ENCODE measurements around the gene TMEM117. TPM values are rescaled to one million over a fixed set of nuclear protein-coding genes. Genes with fewer than 3 reads are reported as not detected.

TMEM117 gene
- total RNA-seq, 4 donors from 2014 or later = 13.9 to 34.1 (median 29.1) TPM

GRCh38 chr12:44227616-44228015 is 391.7 kb downstream of the TMEM117 start:
- no peaks in the 10 kb centered on the region for H3K9me3 ChIP-seq
- H3K4me1 ChIP-seq = no peaks in the 10 kb centered on the region
- no peak overlapping the region for H3K27ac ChIP-seq
- TF ChIP-seq EP300 (IDR thresholded peaks at IDR 0.05) (no peak), POLR2A (IDR thresholded peaks at IDR 0.05) (no peak), CTCF (IDR thresholded peaks at IDR 0.05) (no peak), POLR2AphosphoS5 (IDR thresholded peaks at IDR 0.05) (no peak)
- no peak overlapping the region for H3K4me3 ChIP-seq
- no peak for DNase-seq (ENCODE audit: low spot score in 2 of 2)
- no peaks in the 10 kb centered on the region for H3K27me3 ChIP-seq
- WGBS = 64% methylated on average over 2 of the region's 2 CpGs
- no peaks in the 10 kb centered on the region for H3K36me3 ChIP-seq

GRCh38 chr12:44229846-44230245 is 394.0 kb downstream of the TMEM117 start:
- no peak for DNase-seq (ENCODE audit: low spot score in 2 of 2)
- no peak overlapping the region for H3K27ac ChIP-seq
- WGBS = 88% methylated on average over 4 of the region's 4 CpGs
- H3K9me3 ChIP-seq = no peaks in the 10 kb centered on the region
- no peak for TF ChIP-seq EP300 (IDR thresholded peaks at IDR 0.05)
- TF ChIP-seq POLR2A (IDR thresholded peaks at IDR 0.05) = no peak
- TF ChIP-seq CTCF (IDR thresholded peaks at IDR 0.05) = no peak
- no peak for TF ChIP-seq POLR2AphosphoS5 (IDR thresholded peaks at IDR 0.05)
- H3K27me3 ChIP-seq = no peaks in the 10 kb centered on the region
- no peaks in the 10 kb centered on the region for H3K36me3 ChIP-seq
- no peak overlapping the region for H3K4me3 ChIP-seq
- H3K4me1 ChIP-seq = no peaks in the 10 kb centered on the region

- DNase-seq (ENCODE audit: low spot score in 2 of 2) = no peak
- Histone ChIP-seq H3K4me1 (no peaks in the 10 kb centered on the region), H3K4me3 (no peak overlapping the region), H3K9me3 (no peaks in the 10 kb centered on the region), H3K27ac (no peak overlapping the region), H3K27me3 (no peaks in the 10 kb centered on the region), H3K36me3 (no peaks in the 10 kb centered on the region)
- no peak for TF ChIP-seq POLR2A (IDR thresholded peaks at IDR 0.05)
- 97% methylated on average over 1 of the region's 1 CpG for WGBS
Measured at GRCh38 chr12:44235674-44236073, 399.8 kb downstream of the TMEM117 start.

GRCh38 chr12:44240186-44240585 is 404.3 kb downstream of the TMEM117 start:
- Histone ChIP-seq H3K9me3 (no peaks in the 10 kb centered on the region), H3K27ac (no peak overlapping the region), H3K36me3 (no peaks in the 10 kb centered on the region), H3K4me1 (no peaks in the 10 kb centered on the region), H3K4me3 (no peak overlapping the region), H3K27me3 (no peaks in the 10 kb centered on the region)
- WGBS = 70% methylated on average over 2 of the region's 2 CpGs
- no peak for TF ChIP-seq POLR2A (IDR thresholded peaks at IDR 0.05)
- no peak for TF ChIP-seq POLR2AphosphoS5 (IDR thresholded peaks at IDR 0.05)
- DNase-seq (ENCODE audit: low spot score in 2 of 2) = no peak

GRCh38 chr12:44245932-44246331 is 410.1 kb downstream of the TMEM117 start:
- WGBS = 92% methylated on average over 2 of the region's 2 CpGs
- Histone ChIP-seq H3K27me3 (no peaks in the 10 kb centered on the region), H3K4me1 (no peaks in the 10 kb centered on the region)

GRCh38 chr12:44246482-44247105 is 410.7 kb downstream of the TMEM117 start:
- TF ChIP-seq CTCF (IDR thresholded peaks at IDR 0.05) (no peak), POLR2A (IDR thresholded peaks at IDR 0.05) (no peak), EP300 (IDR thresholded peaks at IDR 0.05) (no peak), POLR2AphosphoS5 (IDR thresholded peaks at IDR 0.05) (no peak)
- Histone ChIP-seq H3K27me3 (no peaks in the 10 kb centered on the region), H3K9me3 (no peaks in the 10 kb centered on the region), H3K36me3 (no peaks in the 10 kb centered on the region), H3K4me3 (no peak overlapping the region), H3K4me1 (no peaks in the 10 kb centered on the region), H3K27ac (no peak overlapping the region)
- 42% methylated on average over 3 of the region's 3 CpGs for WGBS
- DNase-seq (ENCODE audit: low spot score in 2 of 2) = no peak

More at GRCh38 chr12:44245932-44246331, 410.1 kb downstream of the TMEM117 start:
- Histone ChIP-seq H3K9me3 (no peaks in the 10 kb centered on the region), H3K4me3 (no peak overlapping the region), H3K36me3 (no peaks in the 10 kb centered on the region), H3K27ac (no peak overlapping the region)
- TF ChIP-seq EP300 (IDR thresholded peaks at IDR 0.05) = no peak
- no peak for DNase-seq (ENCODE audit: low spot score in 2 of 2)

GRCh38 chr12:44247588-44247987 is 411.7 kb downstream of the TMEM117 start:
- Histone ChIP-seq H3K4me3 (no peak overlapping the region), H3K27ac (no peak overlapping the region), H3K4me1 (no peaks in the 10 kb centered on the region), H3K27me3 (no peaks in the 10 kb centered on the region), H3K9me3 (no peaks in the 10 kb centered on the region), H3K36me3 (no peaks in the 10 kb centered on the region)
- WGBS = 84% methylated on average over 4 of the region's 4 CpGs
- DNase-seq (ENCODE audit: low spot score in 2 of 2) = no peak
- TF ChIP-seq POLR2A (IDR thresholded peaks at IDR 0.05) (no peak), CTCF (IDR thresholded peaks at IDR 0.05) (no peak), POLR2AphosphoS5 (IDR thresholded peaks at IDR 0.05) (no peak), EP300 (IDR thresholded peaks at IDR 0.05) (no peak)
